HG03060 (cell line): Measurements from ENCODE around the gene NR1I2.
A peak's percentile ranks its signal among the peaks of the same experiment; 100 is the strongest.

Source experiments
- ATAC-seq: cut with Tn5 transposase; IDR thresholded peaks from one replicate; pipeline ENCODE4 v1.9.1; 2021; ENCODE audit warnings: low read depth, moderate number of reproducible peaks; ENCODE audit not compliant: unreplicated experiment

NR1I2 gene

GRCh38 chr3:119781330-119782198 is at the start of gene NR1I2:
NR1I2 (plus strand) TSS chr3:119782101.
- ATAC-seq: no peak

- no peak for ATAC-seq
Measured at GRCh38 chr3:119733812-119734211, 48.1 kb upstream of the NR1I2 start.

- no peak for ATAC-seq
Measured at GRCh38 chr3:119738741-119739140, 43.2 kb upstream of the NR1I2 start.

GRCh38 chr3:119741657-119742590 is 40.0 kb upstream of the NR1I2 start:
- ATAC-seq: no peak

- no peak for ATAC-seq
Measured at GRCh38 chr3:119743921-119744320, 38.0 kb upstream of the NR1I2 start.

GRCh38 chr3:119745942-119746341 is 36.0 kb upstream of the NR1I2 start:
- no peak for ATAC-seq

GRCh38 chr3:119746423-119746822 is 35.5 kb upstream of the NR1I2 start:
- ATAC-seq: no peak

GRCh38 chr3:119747357-119747756 is 34.5 kb upstream of the NR1I2 start:
- no peak for ATAC-seq

- ATAC-seq: no peak
Measured at GRCh38 chr3:119748991-119749390, 32.9 kb upstream of the NR1I2 start.

- no peak for ATAC-seq
Measured at GRCh38 chr3:119751423-119751822, 30.5 kb upstream of the NR1I2 start.

- ATAC-seq: peak; percentile 84
Measured at GRCh38 chr3:119759962-119760361, 21.9 kb upstream of the NR1I2 start.

GRCh38 chr3:119762876-119763275 is 19.0 kb upstream of the NR1I2 start:
- ATAC-seq: no peak

GRCh38 chr3:119763466-119763865 is 18.4 kb upstream of the NR1I2 start:
- ATAC-seq: no peak

- ATAC-seq: no peak
Measured at GRCh38 chr3:119765239-119765638, 16.7 kb upstream of the NR1I2 start.

GRCh38 chr3:119767936-119768601 is 13.8 kb upstream of the NR1I2 start:
- no peak for ATAC-seq

- no peak for ATAC-seq
Measured at GRCh38 chr3:119768668-119769393, 13.1 kb upstream of the NR1I2 start.

- ATAC-seq: no peak
Measured at GRCh38 chr3:119769394-119770149, 12.3 kb upstream of the NR1I2 start.

GRCh38 chr3:119774444-119774843 is 7.5 kb upstream of the NR1I2 start:
- ATAC-seq: no peak

- no peak for ATAC-seq
Measured at GRCh38 chr3:119776304-119776703, 5.6 kb upstream of the NR1I2 start.
